Bone marrow (tissue), 2 donors: ENCODE results near the gene CCDC38.

Experiments
- DNase-seq, 2 donors: peaks; one replicate each; lab custom pipeline; 2025; lab: John Stamatoyannopoulos, UW

Gene CCDC38

DNA sequence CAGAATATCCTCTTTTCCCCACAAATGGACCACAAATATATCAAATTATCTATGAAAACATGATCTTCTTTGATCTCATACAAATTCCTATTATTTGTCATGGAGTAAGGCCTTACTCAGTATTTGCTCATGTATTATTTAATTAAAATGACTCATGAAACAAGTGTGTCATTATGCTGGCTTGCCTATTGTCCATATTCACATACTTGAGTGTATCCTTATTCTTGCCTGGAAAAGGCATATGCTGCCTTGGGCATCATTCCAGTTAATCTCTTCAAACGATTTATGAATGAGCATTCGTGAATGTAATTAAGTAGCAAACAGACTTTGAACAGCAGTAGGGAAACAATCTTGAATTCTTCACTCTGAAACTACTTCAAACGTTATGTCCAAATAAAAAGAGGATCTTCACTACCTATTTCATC, 106.2 kb downstream of the CCDC38 start:
- no peak for DNase-seq

DNA sequence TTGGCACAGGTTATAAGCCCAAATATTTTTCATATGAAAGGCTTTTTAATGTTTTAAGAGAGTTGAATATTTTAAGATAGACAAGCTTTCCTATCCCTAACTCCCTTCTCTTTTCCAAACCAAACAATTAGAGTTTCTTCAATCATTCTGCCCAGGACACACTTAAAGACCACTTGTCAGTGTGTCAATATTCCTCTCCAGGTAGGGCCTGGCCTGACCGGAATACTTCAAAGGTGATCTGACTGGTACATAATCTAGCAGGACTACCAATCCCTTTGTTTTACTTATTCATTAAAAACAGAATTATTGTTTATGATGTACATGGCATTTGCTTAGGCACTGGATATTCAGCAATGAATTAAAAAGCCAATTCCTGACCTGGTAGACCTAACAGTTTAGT, 107.8 kb downstream of the CCDC38 start:
- no peak for DNase-seq

DNA sequence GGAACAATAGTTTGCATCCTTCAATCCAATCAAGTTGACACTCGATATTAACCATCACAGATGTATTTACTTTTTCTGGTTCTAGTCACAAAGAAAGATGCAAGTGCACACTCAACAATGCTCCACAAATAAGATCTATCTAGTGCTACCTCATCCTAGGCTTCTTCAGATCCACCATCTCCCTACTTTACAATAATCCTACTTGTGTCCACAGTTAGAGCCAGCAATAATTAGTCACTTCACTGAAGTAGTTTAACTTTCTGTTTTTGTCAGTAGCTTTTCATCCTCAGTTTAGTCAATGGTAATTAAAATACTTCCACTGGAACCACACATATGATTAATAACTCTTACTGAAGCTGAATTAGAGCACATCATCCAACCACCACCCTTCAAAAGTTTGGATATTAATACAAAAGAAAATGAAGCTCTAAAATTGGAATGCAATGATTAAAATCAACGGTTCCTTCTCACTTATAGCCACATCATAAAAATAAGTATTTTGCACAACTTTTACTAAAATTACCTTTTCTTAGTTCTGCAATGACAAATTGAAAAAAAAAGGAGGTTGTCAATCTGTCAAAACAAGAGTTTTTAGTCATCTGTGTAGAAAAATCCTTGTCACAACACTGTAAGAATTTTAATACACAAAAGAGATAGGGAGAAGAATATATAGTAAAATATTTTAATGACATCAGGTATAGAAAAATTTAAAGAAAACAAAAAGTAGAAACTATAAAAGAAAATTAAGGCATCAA, 111.9 kb downstream of the CCDC38 start:
- no peak for DNase-seq

DNA sequence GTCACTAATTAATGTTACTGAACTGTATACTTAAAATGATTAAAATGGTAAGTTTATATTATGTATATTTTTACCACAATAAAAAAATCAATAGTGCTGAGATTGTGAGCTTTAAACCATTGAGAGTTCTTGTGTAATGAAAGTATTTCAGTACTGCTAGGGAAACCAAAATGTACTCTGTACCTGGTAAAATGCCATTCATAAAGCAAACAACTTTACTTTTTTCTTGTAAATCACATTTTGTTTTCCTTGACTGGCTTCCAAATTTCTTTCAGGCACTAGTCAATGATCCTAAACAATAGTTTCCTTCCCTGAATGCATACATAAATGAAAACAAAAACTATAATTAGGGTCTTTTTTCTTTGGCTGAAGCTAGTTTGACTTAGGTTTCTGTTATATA, 113.0 kb downstream of the CCDC38 start:
- no peak for DNase-seq

DNA sequence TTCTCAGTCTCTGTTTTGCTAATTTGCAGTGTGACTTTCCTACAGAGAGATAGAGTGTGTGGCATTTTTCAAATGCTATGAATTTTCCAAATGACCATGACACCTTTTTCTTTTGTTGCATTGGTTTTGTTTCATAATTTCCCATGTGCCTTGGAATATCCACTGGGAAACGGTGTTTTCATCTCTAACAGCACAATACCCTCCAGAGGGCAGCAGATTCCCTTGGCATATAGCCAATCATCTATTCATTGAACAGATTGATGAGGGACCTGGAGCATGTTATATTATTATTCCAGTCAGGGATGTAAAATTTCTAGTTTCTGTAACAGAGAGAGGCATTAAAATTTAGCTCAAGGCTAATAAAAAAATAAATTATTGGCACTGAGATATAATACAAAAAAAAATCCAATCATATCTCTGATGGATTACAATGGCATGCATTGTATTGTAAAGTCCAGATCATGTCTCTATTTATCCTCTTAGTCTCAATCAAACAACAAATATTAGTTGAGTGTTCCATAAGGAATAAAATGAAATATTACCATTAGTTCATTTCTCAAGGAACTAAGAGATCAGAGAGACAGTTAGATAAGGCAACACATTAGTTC, 122.2 kb downstream of the CCDC38 start:
- DNase-seq: no peak
